GM10266 (cell line): Measurements from ENCODE around the gene GPR15.

Experiments
- DNase-seq: peaks from one replicate; pipeline ENCODE4 v3.0.0; 2012; ENCODE audit errors: extremely low spot score
- CTCF ChIP-seq: IDR thresholded peaks from 2 replicates; pipeline ENCODE4 v1.5.1; 2012; ENCODE audit warnings: mild to moderate bottlenecking, low read depth; ENCODE audit not compliant: control insufficient read depth, insufficient read depth; ENCODE audit errors: missing control alignments

Gene GPR15

DNA sequence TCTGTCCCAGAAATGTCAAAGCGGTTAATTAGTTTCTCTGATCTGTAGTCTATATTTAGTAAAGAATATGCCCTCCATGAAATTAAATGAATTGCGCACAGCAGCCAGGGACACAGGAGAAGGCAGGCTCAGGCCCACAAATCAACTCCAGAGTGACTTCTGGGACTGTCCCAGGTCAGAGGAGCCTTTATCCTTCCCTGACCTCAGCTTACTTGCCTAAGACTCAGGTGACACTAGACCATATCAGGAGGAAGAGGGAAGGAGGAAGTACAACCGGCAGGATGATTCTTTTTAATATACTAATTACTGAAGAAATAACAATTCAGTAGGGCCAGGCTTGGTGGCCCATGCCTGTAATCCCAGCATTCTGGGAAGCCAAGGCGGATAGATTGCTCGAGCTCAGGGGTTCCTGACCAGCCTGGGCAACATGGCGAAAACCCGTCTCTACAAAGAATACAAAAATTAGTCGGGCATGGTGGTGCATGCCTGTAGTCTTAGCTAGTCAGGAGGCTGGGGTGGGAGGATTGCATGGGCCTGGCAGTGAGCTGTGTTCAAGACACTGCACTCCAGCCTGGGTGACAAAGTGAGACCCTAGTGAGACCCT is 1.8 kb upstream of the GPR15 start:
- DNase-seq, result no peak
- no peak for TF ChIP-seq CTCF

DNA sequence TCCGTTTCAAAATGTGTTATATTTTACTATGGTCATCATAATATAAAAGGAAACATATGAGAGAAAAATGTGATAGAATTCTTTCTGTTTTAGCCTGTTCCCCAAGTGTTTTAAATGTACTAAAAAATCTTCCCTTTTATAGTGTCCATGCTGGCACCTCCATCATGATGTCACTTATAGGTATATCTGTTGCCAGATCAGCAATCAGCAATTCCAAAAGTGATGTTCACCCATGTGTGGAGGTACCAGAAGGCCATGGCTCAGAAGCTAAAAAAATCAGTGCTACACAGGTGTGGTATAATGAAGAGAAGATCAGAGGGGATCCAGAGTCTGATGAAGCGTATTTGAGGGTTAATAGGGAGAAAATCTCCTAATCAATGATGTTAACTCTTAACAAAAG is 1.1 kb upstream of the GPR15 start:
- no peak for TF ChIP-seq CTCF
- no peak for DNase-seq

DNA sequence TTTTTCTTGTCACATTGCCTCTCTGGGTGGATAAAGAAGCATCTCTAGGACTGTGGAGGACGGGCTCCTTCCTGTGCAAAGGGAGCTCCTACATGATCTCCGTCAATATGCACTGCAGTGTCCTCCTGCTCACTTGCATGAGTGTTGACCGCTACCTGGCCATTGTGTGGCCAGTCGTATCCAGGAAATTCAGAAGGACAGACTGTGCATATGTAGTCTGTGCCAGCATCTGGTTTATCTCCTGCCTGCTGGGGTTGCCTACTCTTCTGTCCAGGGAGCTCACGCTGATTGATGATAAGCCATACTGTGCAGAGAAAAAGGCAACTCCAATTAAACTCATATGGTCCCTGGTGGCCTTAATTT is 478 bp downstream of the GPR15 start:
- TF ChIP-seq CTCF, result no peak
- DNase-seq, result no peak

- no peak for TF ChIP-seq CTCF
- DNase-seq, result no peak
Measured at GRCh38 chr3:98532709-98533571, 1.2 kb downstream of the GPR15 start.

DNA sequence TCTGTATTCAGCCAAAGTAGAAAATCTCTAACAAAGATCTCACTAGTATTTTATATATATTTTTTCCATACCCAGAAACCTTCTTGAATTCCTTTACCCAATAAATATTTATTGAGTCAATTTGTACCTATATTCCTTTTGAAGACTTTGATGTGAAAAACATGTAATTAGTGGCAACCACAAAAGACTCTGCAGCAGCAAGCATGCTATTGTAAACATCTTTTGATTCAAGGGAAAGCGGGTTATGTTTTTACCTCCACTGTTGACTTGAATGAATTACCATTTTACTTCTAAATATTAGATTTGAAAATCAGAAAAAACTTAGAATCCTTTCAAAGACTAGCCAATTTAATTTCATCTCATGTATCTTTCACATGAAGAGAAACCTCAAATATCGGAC is 2.4 kb downstream of the GPR15 start:
- no peak for DNase-seq
- TF ChIP-seq CTCF, result no peak

GRCh38 chr3:98534734-98535133 is 3.0 kb downstream of the GPR15 start:
- DNase-seq, result no peak
- TF ChIP-seq CTCF, result no peak

- no peak for TF ChIP-seq CTCF
- peak; percentile 41 for DNase-seq
Measured at GRCh38 chr3:98536456-98537017, 4.8 kb downstream of the GPR15 start.
